MM.1S (cell line): ENCODE measurements around the gene SMIM14.
"Not testable (repeated sequence)": the region's sequence is repeated elsewhere in the genome, so short reads cannot be mapped to it uniquely, and the experiment has no call there.

ENCODE experiments used
- CTCF ChIP-seq: fragments of 300-600 bp; sonication (generic); IDR thresholded peaks from 2 replicates; pipeline ENCODE4 v1.5.1; 2016; ENCODE audit warnings: antibody characterized with exemption, low read length, mixed read lengths
- EZH2phosphoT487 ChIP-seq: fragments of 300-600 bp; sonication (generic); IDR thresholded peaks from 2 replicates; pipeline ENCODE4 v1.6.1; 2018; ENCODE audit warnings: antibody characterized with exemption, low read length

GRCh38 chr4:39532237-39532636 is 106.4 kb downstream of the SMIM14 start:
- not testable (repeated sequence) for TF ChIP-seq CTCF, EZH2phosphoT487
